ENCODE data around the gene TRIM74.
"Not testable (repeated sequence)": the region's sequence is repeated elsewhere in the genome, so short reads cannot be mapped to it uniquely, and the experiment has no call there.

DNA sequence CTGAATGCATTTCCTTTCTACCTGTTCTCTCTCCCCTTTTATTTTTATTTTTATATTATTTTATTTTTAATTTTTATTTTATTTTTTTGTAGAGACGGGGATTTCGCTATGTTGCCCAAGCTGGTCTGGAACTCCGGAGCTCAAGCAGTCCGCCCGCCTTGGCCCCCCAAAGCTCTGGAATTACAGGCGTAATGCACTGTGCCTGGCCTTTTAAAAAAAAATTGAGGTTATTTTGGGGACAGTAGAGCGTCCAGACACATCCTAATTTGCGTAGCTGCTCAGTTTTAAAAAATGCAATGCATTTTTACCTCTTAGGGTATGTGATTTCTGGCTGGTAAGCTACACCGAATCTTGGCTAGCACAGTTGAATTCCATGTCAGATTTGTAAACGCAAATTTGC, 37.2 kb upstream of the TRIM74 start:
- TF ChIP-seq, protein P1, sequence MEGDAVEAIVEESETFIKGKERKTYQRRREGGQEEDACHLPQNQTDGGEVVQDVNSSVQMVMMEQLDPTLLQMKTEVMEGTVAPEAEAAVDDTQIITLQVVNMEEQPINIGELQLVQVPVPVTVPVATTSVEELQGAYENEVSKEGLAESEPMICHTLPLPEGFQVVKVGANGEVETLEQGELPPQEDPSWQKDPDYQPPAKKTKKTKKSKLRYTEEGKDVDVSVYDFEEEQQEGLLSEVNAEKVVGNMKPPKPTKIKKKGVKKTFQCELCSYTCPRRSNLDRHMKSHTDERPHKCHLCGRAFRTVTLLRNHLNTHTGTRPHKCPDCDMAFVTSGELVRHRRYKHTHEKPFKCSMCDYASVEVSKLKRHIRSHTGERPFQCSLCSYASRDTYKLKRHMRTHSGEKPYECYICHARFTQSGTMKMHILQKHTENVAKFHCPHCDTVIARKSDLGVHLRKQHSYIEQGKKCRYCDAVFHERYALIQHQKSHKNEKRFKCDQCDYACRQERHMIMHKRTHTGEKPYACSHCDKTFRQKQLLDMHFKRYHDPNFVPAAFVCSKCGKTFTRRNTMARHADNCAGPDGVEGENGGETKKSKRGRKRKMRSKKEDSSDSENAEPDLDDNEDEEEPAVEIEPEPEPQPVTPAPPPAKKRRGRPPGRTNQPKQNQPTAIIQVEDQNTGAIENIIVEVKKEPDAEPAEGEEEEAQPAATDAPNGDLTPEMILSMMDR (IDR thresholded peaks at IDR 0.05): not testable (repeated sequence)
- TF ChIP-seq EP300, POLR2AphosphoS5 (IDR thresholded peaks at IDR 0.05): not testable (repeated sequence)

Data from stomach (tissue), 4 donors.